Stimulated activated CD8-positive, alpha-beta memory T cell treated with anti-CD3 and anti-CD28 coated beads, Interleukin-12 subunit alpha, Interleukin-12 subunit beta, amount 100 ng/mL, for 24 hours (primary cell): ENCODE measurements around the gene GNL3L.
"Not testable (repeated sequence)": the region's sequence is repeated elsewhere in the genome, so short reads cannot be mapped to it uniquely, and the experiment has no call there.

ENCODE experiments used
- DNase-seq: peaks from one replicate; pipeline ENCODE4 v3.0.0-alpha.2; 2020; ENCODE audit errors: extremely low read depth

Gene GNL3L

GRCh38 chrX:54560411-54560810, 30.4 kb downstream of the GNL3L start:
- no peak for DNase-seq

- DNase-seq: no peak
Measured at GRCh38 chrX:54561622-54562021, 31.6 kb downstream of the GNL3L start.

GRCh38 chrX:54564936-54565335, 34.9 kb downstream of the GNL3L start:
- DNase-seq: no peak

- DNase-seq: no peak
Measured at GRCh38 chrX:54570332-54570731, 40.3 kb downstream of the GNL3L start.

GRCh38 chrX:54572641-54573040, 42.6 kb downstream of the GNL3L start:
- not testable (repeated sequence) for DNase-seq

- DNase-seq: no peak
Measured at GRCh38 chrX:54597728-54598127, 67.7 kb downstream of the GNL3L start.

GRCh38 chrX:54602563-54602962, 72.5 kb downstream of the GNL3L start:
- no peak for DNase-seq
